ACHN (cell line): ENCODE measurements around the gene EMC8.
"Not testable (repeated sequence)": the region's sequence is repeated elsewhere in the genome, so short reads cannot be mapped to it uniquely, and the experiment has no call there.

ENCODE experiments used
- DNase-seq: peaks from one replicate; pipeline ENCODE4 v3.0.0-alpha.2; 2015
- in situ Hi-C: cut with HindIII; loops from 2 replicates; pipeline ENCODE4 v1.10.0; 2017; ENCODE audit warnings: low sequenced_read_pairs, low pct_ligation_motif_present, low pct_unique_long_range_greater_than_20kb

Gene EMC8

DNA sequence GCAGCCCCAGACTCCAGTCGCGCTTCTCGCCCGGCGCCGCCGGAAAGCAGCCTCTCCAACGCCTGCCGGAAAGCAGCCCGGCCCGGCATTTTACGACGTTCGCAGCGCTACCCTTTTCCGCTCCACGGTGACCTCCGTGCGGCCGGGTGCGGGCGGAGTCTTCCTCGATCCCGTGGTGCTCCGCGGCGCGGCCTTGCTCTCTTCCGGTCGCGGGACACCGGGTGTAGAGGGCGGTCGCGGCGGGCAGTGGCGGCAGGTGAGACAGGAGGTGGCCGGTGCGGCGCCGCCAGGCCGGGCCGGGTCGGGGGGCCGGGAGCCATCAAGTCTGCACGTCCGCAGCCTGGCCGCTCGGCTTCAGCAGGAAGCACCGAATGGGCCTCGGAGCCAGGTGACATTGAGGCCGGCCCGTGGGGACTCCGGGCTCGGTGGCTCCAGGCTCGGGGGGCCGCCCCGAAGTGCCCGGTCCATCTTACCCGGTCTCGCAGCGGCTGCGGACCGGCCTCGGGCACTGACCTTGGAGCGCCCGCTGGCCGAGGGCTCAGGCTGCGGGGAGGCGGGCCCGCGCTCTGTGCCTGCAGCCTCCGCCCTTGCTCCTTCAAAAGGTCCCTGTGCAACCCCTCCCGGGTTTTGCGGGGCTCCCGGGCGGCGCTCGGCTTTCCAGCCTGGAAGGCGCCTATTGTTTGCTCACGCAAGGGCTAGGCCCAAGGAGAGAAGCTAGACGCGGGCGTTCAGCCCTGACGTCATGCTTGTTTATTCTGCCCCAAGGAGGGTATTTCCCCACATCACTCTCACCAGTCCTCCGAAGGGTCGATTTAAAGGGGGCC, at the start of gene EMC8, which contains the start of gene COX4I1:
Gene EMC8 (minus strand): TSS at position 48 of the 824 bp plus-strand sequence. CDS start 249 bp downstream, outside the sequence.
Gene COX4I1 (plus strand): TSS at position 199 of the 824 bp plus-strand sequence. CDS start 1,511 bp downstream, outside the sequence.
- peak; percentile 96 for DNase-seq
- in situ Hi-C loops = no loop called here

DNA sequence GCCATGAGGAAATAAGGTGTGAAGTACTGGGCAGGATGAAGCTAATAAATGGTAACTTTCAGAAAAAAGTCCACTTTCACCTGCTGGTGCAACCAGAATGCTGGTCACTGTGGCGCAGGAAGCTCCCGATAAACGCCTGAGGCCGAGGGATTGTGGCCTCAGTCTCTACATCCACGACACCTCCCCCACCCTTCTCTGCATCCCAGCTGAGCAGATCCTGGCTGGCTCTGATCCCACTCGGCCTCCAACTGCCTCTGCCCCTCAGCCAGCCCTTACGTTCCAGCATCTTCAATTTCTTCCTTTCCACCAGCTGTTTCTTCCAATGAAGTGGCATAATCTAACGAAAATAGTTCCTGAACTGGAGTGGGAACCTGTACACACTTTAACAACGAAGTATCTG, 49.6 kb upstream of the EMC8 start:
- in situ Hi-C loops = no loop called here
- DNase-seq = no peak

DNA sequence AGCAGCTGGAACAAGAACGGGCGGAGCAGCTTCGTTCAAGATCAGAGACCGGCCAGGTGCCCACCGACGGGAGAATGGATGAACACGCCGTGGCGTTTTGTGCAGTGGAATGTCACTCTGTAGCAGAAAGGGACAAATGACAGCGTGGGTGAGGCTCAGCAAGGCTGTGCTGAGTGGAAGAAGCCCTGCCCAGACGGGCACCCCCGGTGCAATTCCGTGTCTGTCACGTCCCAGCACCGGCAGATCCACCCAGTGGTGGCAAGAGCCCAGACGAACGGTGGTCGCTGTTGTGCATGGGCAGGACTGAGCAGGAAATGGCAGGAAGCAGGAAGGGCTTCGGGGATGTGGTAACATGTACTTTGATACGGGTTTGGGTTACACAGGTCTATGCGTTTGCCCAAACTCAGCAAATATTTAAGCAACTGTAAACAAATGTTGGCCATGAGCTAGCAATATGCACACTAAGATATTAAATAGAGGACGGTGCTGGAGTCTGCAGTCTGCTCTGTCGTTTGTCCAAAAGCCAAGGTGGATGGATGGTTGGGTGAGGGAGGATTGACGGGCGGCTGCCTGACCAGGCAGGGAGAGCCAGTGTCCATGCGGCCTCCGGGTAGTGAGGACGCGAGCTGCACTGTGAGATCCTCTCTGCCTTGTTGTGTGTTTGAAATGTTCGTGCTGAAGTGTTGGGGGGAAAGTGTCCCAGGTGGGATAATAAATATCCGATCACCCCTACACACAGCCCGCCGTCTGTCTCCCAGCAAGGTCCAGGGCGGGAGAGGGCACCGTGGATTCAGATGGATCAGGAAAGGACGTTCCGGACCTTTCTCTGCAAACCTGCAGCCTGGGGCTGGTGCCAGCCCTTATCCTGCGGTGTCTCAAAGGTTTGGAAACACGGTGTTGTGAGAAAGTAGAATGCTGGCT, 48.6 kb upstream of the EMC8 start:
- in situ Hi-C loops = no loop called here
- DNase-seq = no peak

DNA sequence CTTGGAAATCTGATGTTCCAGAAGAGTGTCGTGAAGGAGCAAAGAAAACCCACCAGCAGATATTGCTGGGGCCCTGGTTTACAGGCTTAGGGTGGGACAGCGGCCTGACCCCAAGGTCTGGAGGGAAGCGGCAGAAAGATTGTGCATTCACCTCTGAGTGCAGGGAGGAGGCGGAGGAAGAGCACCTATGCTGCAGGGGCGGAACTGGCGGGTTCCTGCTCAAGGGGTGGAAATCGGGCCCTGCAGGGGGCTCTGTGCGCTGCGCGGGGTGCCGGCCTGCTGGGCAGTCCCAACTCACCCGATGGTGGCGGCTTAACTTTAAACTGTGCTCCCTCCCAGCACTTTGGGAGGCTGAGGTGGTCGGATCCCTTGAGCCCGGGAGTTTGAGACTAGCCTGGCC, 47.7 kb upstream of the EMC8 start:
- DNase-seq = no peak
- in situ Hi-C loops = no loop called here

DNA sequence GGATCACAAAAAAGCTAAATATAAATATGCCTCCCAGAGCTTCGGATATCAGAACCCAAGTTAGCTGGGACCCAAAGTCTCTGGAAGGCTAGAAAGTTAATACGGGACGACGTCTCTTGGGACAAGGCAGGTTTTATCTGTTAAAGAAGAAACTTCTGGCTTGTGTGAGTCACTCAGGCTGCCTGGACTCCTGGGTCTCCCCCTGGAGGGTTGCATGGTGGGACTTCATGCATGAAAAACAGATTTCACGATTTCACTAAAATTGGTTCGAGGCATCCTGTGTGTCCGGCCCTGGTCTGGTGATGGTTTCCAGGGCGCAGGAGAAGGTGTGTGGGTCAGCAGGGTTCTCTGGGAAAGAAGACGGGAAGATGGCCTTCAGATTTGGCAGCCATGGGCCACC, 47.1 kb upstream of the EMC8 start:
- no peak for DNase-seq
- in situ Hi-C loops = no loop called here

DNA sequence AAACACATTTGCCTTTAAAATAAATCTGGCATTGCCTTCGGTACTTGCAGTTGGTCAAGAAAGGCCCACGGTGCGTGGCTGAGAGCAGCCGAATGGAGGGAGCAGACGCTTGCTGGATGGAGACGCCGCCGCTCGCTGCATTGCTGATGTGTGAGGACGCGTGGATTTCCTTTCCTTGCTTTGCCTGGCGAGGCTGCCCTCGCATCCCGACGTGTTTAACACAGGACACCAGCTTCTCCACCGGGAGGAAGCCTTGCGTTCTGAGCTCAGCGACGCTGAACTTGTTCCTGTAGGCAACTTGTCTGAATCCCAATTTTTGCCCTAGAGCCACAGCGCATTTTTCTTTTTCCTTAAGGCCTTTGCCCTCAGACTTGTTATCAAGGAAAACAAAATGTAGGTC, 45.9 kb upstream of the EMC8 start:
- no peak for DNase-seq
- in situ Hi-C loops = no loop called here

DNA sequence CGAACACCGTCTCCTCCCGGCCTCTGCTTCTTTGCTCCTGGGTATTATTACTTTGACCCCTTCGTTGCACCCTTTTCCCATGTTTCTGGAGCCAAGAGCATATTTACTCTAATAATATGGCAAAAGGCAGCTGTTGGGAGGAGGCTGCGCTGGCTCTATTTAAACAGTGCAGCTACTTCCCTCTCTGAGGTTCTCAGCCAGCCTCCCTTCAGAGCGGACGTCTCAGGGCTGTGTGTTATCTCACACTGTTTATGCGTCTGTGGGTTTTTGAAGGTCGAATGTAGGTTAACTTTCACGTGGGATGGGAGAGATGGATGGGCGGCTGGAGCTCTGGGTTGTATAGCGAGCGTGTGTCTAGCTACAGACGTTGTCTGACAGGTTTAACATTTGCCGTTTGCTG, 45.4 kb upstream of the EMC8 start:
- DNase-seq = no peak
- in situ Hi-C loops = no loop called here

DNA sequence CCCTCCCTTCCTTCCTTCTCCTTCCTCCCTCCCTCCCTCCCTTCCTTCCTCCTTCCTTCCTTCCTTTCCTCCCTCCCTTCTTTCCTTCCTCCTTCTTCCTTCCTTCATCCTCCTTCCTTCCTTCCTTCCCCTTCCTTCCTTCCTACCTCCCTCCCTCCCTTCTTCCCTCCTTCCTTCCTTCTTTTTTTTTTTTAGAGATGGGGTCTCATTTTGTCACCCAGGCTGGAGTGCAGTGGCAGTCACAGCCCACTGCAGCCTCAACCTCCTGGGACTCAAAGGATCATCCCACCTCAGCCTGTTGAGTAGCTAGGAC, 44.8 kb upstream of the EMC8 start:
- DNase-seq = no peak
- in situ Hi-C loops = no loop called here

DNA sequence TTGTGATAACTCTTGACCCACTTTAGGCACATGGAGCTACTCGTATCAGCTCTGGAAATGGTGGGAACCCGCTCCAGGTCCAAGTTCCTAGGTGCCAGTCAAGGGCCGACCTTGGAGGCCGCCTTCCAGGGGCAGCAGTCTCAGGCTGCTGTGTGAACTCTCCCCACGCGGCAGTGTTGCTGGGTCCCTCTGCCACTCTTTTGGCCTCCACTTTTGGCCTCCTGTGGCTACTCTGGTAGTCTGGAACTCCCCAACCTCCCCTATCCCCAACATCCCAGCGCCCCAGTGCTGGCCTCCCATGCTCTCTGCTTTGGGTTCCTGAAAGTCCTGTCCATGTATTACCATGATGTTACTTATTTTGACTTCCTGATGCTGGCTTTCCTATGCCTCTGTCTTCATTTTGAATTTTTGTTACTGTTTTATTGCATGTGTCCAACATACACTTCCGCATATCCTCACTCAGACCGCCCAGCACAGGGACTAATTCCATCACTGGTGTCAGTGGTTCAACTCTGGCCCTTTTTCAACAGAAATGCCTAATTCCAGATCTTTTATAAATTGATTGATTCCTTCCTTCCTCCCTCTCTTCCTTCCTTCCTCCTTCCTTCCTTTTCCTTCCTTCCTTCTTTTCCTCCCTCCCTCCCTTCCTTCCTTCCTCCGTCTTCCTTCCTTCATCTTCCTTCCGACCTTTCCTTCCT, 44.3 kb upstream of the EMC8 start:
- in situ Hi-C loops = no loop called here
- DNase-seq = no peak

DNA sequence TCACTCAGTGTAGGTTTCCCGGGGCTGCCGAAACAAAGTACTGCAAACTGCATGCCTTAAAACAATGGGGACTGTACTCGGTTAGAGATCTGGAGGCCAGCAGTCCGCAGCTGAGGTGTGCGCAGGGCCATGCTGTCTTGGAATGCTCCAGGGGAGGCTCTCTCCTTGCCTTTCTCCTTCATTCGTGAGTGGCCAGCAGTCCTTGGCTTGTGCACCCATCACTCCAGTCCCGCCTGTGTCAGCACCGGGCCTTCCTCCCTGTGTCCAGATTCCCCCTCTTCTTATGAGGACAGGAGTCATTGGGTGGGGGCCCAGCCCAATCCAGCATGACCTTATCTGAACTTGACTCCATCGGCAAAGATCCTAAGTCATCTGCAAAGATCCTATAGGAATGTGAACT, 43.5 kb upstream of the EMC8 start:
- in situ Hi-C loops = no loop called here
- no peak for DNase-seq

DNA sequence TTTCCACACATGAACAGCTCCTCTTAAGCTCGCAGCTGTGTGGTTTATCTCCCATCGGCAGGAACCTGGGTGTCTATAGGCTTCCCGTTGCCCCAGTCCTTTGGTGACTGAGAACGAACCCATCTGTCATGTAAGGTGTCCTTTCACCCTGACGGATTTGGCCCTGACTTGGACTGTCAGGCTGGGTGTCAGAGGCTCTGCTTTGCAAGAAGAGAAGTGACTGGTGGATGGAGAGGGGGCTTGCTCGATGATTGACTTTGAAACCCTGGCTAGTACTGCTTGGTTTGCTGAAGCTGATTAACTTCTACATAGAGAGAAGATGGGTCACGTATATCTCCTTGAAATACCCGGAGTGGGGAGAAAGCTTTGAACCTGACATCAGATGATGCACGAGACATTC, 43.1 kb upstream of the EMC8 start:
- in situ Hi-C loops = no loop called here

DNA sequence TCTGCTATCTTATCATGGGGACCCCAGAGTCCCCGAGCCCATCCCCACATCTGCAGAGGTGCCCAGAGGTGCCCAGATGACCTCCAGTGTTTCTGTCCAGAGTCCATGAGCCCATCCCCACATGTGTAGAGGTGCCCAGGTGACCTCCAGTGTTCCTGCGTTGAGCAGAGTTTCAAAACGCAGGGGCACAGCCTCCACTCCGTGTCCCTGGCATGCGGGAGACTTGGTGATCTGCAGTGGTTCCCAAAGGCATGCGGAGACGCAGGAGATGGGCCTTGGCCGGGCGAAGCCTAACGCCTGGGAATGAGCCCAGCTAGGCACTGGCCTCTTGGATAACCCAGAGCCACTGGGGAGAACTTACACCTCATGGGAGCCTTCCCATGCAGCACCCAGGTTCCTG, 41.5 kb upstream of the EMC8 start:
- no peak for DNase-seq

More for the DNA sequence above, 43.1 kb upstream of the EMC8 start:
- DNase-seq = no peak

DNA sequence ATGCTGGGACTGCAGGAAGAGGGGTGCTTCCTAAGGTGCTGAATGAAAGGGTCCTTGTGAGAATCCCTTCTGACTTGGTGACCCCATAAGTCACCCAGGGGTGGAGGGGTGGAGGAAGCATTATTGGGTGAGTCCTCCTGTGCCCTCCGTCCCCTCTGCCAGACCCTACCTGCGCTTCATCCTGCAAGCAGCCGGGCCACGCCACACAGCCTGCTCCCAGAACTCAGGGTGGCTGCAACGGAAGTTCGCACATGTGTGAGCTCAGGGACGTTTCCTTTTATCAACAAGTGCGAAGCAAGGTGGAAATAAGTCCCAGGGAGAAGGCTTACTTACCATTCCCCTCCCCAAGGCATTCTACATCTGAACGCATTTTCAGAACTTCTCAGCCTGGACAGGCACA, 41.1 kb upstream of the EMC8 start:
- DNase-seq = no peak
- in situ Hi-C loops = no loop called here

More for the DNA sequence above, 41.5 kb upstream of the EMC8 start:
- in situ Hi-C loops = no loop called here

DNA sequence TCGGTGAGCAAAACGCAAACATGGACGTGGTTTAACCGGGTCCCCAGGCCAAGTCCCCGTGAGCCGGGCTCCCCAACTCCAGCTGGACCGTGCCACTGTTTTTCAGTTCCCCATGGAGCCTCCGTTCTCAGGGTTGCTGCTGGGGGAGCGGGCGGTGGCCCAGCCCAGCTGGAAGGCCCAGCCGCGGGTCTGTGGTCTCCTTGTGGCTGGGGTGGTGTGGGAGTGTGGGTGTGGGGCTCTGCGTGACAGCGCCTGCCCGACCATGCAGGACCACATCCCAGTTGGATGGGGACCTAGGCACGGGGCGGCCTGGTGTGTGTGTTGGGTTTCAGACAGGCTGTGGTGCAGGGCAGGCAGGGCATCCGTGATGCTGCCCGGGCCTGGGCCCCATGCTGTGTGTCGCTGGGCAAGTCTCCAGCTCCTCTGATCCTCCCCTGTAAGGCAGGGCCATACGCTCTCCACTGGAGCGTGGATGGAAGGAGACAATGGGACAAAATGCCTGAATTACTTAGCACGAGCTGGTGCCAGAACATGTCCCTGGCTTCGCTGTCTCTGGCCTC, 40.4 kb upstream of the EMC8 start:
- DNase-seq = no peak
- in situ Hi-C loops = no loop called here

DNA sequence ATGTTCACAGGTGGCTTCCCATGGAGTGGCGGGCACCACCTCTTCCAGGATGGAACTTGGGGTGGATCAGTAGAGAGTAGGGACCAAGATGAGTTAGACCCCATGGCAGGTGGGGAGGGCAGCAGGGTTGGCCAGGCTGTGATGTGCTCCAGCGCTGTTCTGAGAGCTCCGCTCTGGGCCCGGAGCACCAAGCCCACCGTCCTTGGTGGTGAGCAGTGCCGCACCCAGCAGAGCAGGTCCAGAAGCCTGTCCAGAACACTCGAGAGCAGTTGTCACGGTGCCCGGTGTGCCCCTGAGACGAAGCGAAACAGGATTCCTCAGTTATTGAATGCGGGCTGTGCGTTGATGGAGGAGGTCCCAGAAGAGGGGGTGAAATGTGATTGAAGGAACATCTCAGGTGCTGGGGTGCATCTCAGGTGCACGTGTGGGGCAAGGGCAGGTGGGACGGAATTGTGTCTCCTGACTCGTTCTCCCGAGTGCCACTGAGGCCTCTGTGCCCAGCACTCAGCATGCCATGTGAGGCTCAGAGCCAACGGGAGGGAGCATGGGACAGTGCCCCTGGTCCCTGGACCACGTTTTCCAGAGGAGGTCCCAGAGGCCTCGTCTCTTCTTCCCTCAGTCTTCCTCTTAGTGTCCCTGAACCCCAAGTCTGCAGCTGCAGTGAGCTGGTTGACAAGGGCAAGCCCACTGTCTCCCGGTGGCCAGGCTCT, 39.7 kb upstream of the EMC8 start:
- DNase-seq = no peak
- in situ Hi-C loops = no loop called here

DNA sequence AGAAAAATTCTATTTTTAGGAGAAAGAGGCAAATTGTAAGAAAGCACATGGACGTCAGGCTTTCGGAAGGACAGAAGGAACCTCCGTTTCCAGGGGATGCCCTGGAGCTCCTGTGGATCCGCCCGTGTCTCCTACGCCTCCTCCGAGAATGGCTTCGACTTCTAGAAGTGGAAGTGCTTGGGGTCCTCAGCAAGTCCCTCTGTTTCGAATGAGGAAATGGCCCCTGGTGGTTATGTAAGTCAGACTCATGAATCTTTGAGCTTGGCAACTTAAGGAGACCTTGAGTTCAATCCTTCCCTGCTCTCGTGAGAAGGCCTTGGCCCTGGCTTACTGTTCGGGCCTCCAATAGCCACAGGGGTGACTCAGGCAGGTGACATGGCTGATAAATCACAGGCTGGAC, 39.0 kb upstream of the EMC8 start:
- no peak for DNase-seq

DNA sequence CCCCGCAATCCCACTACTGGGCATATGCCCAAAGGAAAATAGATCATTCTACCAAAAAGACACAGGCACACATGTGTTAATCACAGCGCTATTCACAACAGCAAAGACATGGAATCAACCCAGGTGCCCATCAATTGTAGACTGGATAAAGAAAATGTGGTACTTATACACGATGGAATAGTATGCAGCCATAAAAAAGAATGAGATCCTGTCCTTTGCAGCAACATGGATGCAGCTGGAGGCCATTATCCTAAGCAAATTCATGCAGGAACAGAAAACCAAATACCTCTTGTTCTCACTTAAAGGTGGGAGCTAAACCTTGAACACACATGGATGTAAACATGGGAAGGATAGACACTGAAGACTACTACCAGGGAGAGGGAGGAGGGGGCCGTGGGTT, 38.3 kb upstream of the EMC8 start:
- DNase-seq, in situ Hi-C loops: not testable (repeated sequence)

More for the DNA sequence above, 39.0 kb upstream of the EMC8 start:
- in situ Hi-C loops = no loop called here
